SK-N-SH (cell line): ENCODE data around the gene ERMARD. TPM values are rescaled to one million over a fixed set of nuclear protein-coding genes. Genes with fewer than 3 reads are reported as not detected.

Experiments
- CTCF ChIA-PET: fragments of 300-600, 350-600 bp; formaldehyde crosslinking; extraction: SDS; loops from one replicate; lab custom pipeline; 2021; lab: Yijun Ruan, JAX
- POLR2A ChIA-PET: fragments of 350-600 bp; sonication (Branson Sonifier 250); formaldehyde crosslinking; extraction: SDS; loops from one replicate; lab custom pipeline; 2020; ENCODE audit warnings: antibody characterized with exemption, inconsistent platforms; lab: Yijun Ruan, JAX
- DNase-seq: peaks from one replicate; pipeline ENCODE4 v3.0.0; 2012
- H2AFZ ChIP-seq: fragments of 200-600 bp; sonication (generic); 2 replicates; pipeline ENCODE4 v1.8.1; 2016; ENCODE audit warnings: antibody characterized with exemption, mild to moderate bottlenecking, low read depth
- H3F3A ChIP-seq: fragments of 200-600 bp; sonication (generic); replicated peaks from 2 replicates; pipeline ENCODE3; 2016; ENCODE audit warnings: antibody characterized with exemption, mild to moderate bottlenecking; ENCODE audit not compliant: insufficient read depth
- H3K27ac ChIP-seq, 2 experiments: fragments of 200-500 bp in 1 of 2; fragments of 200-600 bp in 1 of 2; sonication (Bioruptor generic) in 1 of 2; sonication (generic), shearing (Covaris generic) in 1 of 2; 2 replicates each; pipeline versions ENCODE4 v1.5.1 to v1.6.1; 2014 to 2016; ENCODE audit warnings: low read depth in 2 of 2, inconsistent platforms in 1 of 2, low read length in 1 of 2, mild to moderate bottlenecking in 1 of 2, mixed read lengths in 1 of 2
- H3K27me3 ChIP-seq: fragments of 200-600 bp; sonication (generic), shearing (Covaris generic); 2 replicates; pipeline ENCODE4 v1.6.1; 2016; ENCODE audit warnings: mixed run types; ENCODE audit not compliant: insufficient read depth
- H3K36me3 ChIP-seq, 2 experiments: fragments of 200-500 bp in 1 of 2; fragments of 200-600 bp in 1 of 2; sonication (Bioruptor generic) in 1 of 2; sonication (generic) in 1 of 2; replicated peaks in 1 of 2; 2 replicates each; pipeline versions ENCODE3 to v1.5.1; 2014 to 2016; ENCODE audit warnings: low read length in 1 of 2, mild to moderate bottlenecking in 1 of 2; ENCODE audit not compliant: insufficient read depth in 2 of 2, control insufficient read depth in 1 of 2
- H3K4me1 ChIP-seq, 2 experiments: fragments of 200-500 bp in 1 of 2; fragments of 200-600 bp in 1 of 2; sonication (Bioruptor generic) in 1 of 2; sonication (generic), shearing (Covaris generic) in 1 of 2; 2 replicates each; pipeline versions ENCODE4 v1.5.1 to v1.6.1; 2014 to 2016; ENCODE audit warnings: low read depth in 1 of 2, low read length in 1 of 2, mixed run types in 1 of 2; ENCODE audit not compliant: insufficient read depth in 2 of 2, control insufficient read depth in 1 of 2
- H3K4me2 ChIP-seq: fragments of 200-600 bp; sonication (generic), shearing (Covaris generic); 2 replicates; pipeline ENCODE4 v1.6.1; 2017; ENCODE audit warnings: mixed run types
- H3K4me3 ChIP-seq, 2 experiments: fragments of 200-500 bp in 1 of 2; fragments of 200-600 bp in 1 of 2; sonication (Bioruptor generic) in 1 of 2; sonication (generic), shearing (Covaris generic) in 1 of 2; 2 replicates each; pipeline versions ENCODE4 v1.5.1 to v1.8.1; 2014 to 2016; ENCODE audit warnings: low read depth in 2 of 2, inconsistent platforms in 1 of 2, low read length in 1 of 2, mild to moderate bottlenecking in 1 of 2, mixed read lengths in 1 of 2, moderate library complexity in 1 of 2
- H3K79me2 ChIP-seq: fragments of 200-600 bp; sonication (generic); 2 replicates; pipeline ENCODE4 v1.8.1; 2017; ENCODE audit warnings: mild to moderate bottlenecking; ENCODE audit not compliant: insufficient read depth
- H3K9ac ChIP-seq: fragments of 200-600 bp; sonication (generic); 2 replicates; pipeline ENCODE4 v1.6.1; 2017; ENCODE audit warnings: mixed run types
- H3K9me2 ChIP-seq: fragments of 200-600 bp; sonication (generic); 2 replicates; pipeline ENCODE4 v1.6.1; 2017; ENCODE audit warnings: mixed run types
- H3K9me3 ChIP-seq: fragments of 200-600 bp; sonication (generic); 2 replicates; pipeline ENCODE4 v1.6.1; 2017; ENCODE audit warnings: mixed run types, mild to moderate bottlenecking, moderate library complexity
- H4K20me1 ChIP-seq: fragments of 200-600 bp; sonication (generic); 2 replicates; pipeline ENCODE4 v1.6.1; 2017; ENCODE audit warnings: mild to moderate bottlenecking, mixed run types; ENCODE audit not compliant: insufficient read depth
- EZH2phosphoT487 ChIP-seq: fragments of 200-600 bp; sonication (generic); IDR thresholded peaks from 2 replicates; pipeline ENCODE4 v1.6.1; 2017; ENCODE audit warnings: low read depth, mixed run types, mild to moderate bottlenecking, antibody characterized with exemption, moderate library complexity, borderline replicate concordance
- FOXJ3 ChIP-seq: sonication (generic); formaldehyde crosslinking; IDR thresholded peaks from 2 replicates; pipeline ENCODE4 v1.5.1; 2020; ENCODE audit warnings: mild to moderate bottlenecking, missing genetic modification reagents
- GATA2 ChIP-seq: sonication (generic); formaldehyde crosslinking; IDR thresholded peaks from 2 replicates; pipeline ENCODE4 v1.5.0; 2020; ENCODE audit warnings: mild to moderate bottlenecking, missing genetic modification reagents
- MAX ChIP-seq: IDR thresholded peaks from 2 replicates; pipeline ENCODE4 v1.4.0; 2012; ENCODE audit warnings: low read depth
- MEF2A ChIP-seq: IDR thresholded peaks from 2 replicates; pipeline ENCODE4 v1.4.0; 2012; ENCODE audit warnings: low read depth, borderline replicate concordance
- MXI1 ChIP-seq: IDR thresholded peaks from 2 replicates; pipeline ENCODE4 v1.6.1; 2012; ENCODE audit warnings: mild to moderate bottlenecking, low read depth, low read length, improper control_type of control experiment
- NRF1 ChIP-seq: IDR thresholded peaks from 2 replicates; pipeline ENCODE4 v1.6.1; 2012; ENCODE audit warnings: low read depth, mild to moderate bottlenecking, low read length
- REST ChIP-seq: IDR thresholded peaks from 2 replicates; pipeline ENCODE4 v1.6.1; 2012; ENCODE audit warnings: mild to moderate bottlenecking, low read depth, low read length, moderate library complexity
- SIN3A ChIP-seq: IDR thresholded peaks from 2 replicates; pipeline ENCODE4 v1.6.1; 2012; ENCODE audit warnings: low read depth, mild to moderate bottlenecking, low read length, moderate library complexity, borderline replicate concordance
- WGBS: methylation state at CpG from one replicate; pipeline ENCODE4 v1.1.6; 2017; ENCODE audit warnings: low lambda C conversion rate; 5-methylcytosine and 5-hydroxymethylcytosine counted together
- polyA plus RNA-seq, 3 experiments: library from polyadenylated mRNA; depleted of rRNA; stranded (reverse); fragments of >200 nt; gene quantifications; 2 replicates each; pipeline ENCODE4 v1.2.3, GENCODE V29; 2012

Gene ERMARD
- polyA plus RNA-seq, 1 of the 3 experiments (the other 2 are of a cell fraction), result 43.2 TPM

- no peak for TF ChIP-seq EZH2phosphoT487
These were observed 27.4 kb upstream of the ERMARD start (continued) for GRCh38 chr6:169723991-169724493.

GRCh38 chr6:169724494-169725124 is 26.8 kb upstream of the ERMARD start, which contains the start of gene PHF10:
PHF10 (minus strand) TSS chr6:169724500; CDS start chr6:169723931, 569 bp downstream.
- Histone ChIP-seq H2AFZ (peak within 1 kb of the TSS; percentile 79; the same call in 1 of the 2 replicates), H3K36me3 (no peaks in the 10 kb centered on the region), H3F3A (peaks cover 15% of the 10 kb centered on the region), H3K9me3 (no peaks in the 10 kb centered on the region), H3K9me2 (no peaks in the 10 kb centered on the region), H3K4me1 (peaks cover 8 to 19% of the 10 kb centered on the region in 2 experiments; a peak in 3 of 4 replicates), H3K27me3 (no peaks in the 10 kb centered on the region), H3K27ac (peak within 1 kb of the TSS; percentile 56 to 93), H3K4me2 (peak within 1 kb of the TSS; percentile 91), H3K79me2 (peaks cover 39% of the 10 kb centered on the region), H4K20me1 (peaks cover 15% of the 10 kb centered on the region), H3K9ac (peak within 1 kb of the TSS; percentile 69), H3K4me3 (peak within 1 kb of the TSS; percentile 65 to 82)
- peak; percentile 97 for DNase-seq
- POLR2A ChIA-PET, result interaction anchor here (0.6 to 2.2 kb wide), 5 partner anchors 11 to 1178 kb away, joined by 3 to 14 read pairs (median 3); partner anchors contain the start of genes C6orf120, ERMARD and WDR27
- 0 out of 2 replicates have a peak, but pooled peaks have one; percentile 25 for TF ChIP-seq SIN3A
- TF ChIP-seq MAX, result peak; percentile 86
- no peak for TF ChIP-seq FOXJ3 (CRISPR knock-in tag)
- no peak for TF ChIP-seq MEF2A
- TF ChIP-seq REST, result peak; percentile 8; the same call in 1 of the 2 replicates
- TF ChIP-seq NRF1, result peak; percentile 17; the same call in 1 of the 2 replicates
- peak; percentile 53; the same call in 1 of the 2 replicates for TF ChIP-seq MXI1
- 0 out of 2 replicates have a peak, but pooled peaks have one; percentile 17 for TF ChIP-seq GATA2 (CRISPR knock-in tag)
- CTCF ChIA-PET, result interaction anchor here (0.9 to 2.6 kb wide), 2 partner anchors 19 to 66 kb away, joined by 3 to 7 read pairs; no protein-coding TSS in a partner anchor
- 0% methylated on average over 9 of the region's 89 CpGs for WGBS
